PC-3 (cell line): ENCODE data around the gene MED26.

Experiments used
- EZH2 ChIP-seq: fragments of 300-600 bp; sonication (generic); IDR thresholded peaks from one replicate; pipeline ENCODE4 v1.6.1; 2017; ENCODE audit warnings: antibody characterized with exemption, mild to moderate bottlenecking, low read length; ENCODE audit not compliant: unreplicated experiment
- EZH2phosphoT487 ChIP-seq: fragments of 300-600 bp; sonication (generic); IDR thresholded peaks from 2 replicates; pipeline ENCODE4 v1.6.1; 2018; ENCODE audit warnings: mild to moderate bottlenecking, antibody characterized with exemption, low read length, borderline replicate concordance
- TF ChIP-seq, protein P1 (sequence below): fragments of 300-600 bp; sonication (generic); conservative IDR thresholded peaks from 2 replicates; pipeline ENCODE4 v1.5.1; 2017; ENCODE audit warnings: antibody characterized with exemption, low read depth, mild to moderate bottlenecking, low read length

DNA sequence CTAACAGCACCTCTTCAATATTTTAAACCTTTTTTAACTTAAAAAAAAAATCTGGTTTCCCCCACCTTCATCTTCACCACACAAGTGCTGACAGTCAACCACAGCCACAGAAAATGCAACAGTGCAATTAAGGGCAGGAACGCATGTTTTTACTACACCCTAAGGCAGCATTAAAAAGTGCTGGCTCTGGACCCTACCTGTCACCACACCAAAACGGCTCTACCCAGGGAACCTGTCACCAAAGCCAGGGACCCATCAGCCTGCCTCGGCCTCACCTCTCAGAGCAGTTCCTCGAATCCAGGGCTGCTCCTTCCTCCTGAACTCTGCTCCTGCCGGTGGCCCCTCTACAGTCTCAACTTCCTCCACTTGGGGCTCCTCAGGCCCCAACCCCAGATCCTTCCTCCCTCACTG, 33.3 kb downstream of the MED26 start:
- TF ChIP-seq EZH2 (no peak), EZH2phosphoT487 (no peak)
- TF ChIP-seq, protein P1, sequence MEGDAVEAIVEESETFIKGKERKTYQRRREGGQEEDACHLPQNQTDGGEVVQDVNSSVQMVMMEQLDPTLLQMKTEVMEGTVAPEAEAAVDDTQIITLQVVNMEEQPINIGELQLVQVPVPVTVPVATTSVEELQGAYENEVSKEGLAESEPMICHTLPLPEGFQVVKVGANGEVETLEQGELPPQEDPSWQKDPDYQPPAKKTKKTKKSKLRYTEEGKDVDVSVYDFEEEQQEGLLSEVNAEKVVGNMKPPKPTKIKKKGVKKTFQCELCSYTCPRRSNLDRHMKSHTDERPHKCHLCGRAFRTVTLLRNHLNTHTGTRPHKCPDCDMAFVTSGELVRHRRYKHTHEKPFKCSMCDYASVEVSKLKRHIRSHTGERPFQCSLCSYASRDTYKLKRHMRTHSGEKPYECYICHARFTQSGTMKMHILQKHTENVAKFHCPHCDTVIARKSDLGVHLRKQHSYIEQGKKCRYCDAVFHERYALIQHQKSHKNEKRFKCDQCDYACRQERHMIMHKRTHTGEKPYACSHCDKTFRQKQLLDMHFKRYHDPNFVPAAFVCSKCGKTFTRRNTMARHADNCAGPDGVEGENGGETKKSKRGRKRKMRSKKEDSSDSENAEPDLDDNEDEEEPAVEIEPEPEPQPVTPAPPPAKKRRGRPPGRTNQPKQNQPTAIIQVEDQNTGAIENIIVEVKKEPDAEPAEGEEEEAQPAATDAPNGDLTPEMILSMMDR = no peak
